HG03558 (cell line): Measurements from ENCODE around the gene CCNI2.
"Not testable (repeated sequence)": the region's sequence is repeated elsewhere in the genome, so short reads cannot be mapped to it uniquely, and the experiment has no call there.

Source experiments
- ATAC-seq: cut with Tn5 transposase; IDR thresholded peaks from one replicate; pipeline ENCODE4 v1.9.1; 2021; ENCODE audit warnings: moderate number of reproducible peaks; ENCODE audit not compliant: unreplicated experiment; ENCODE audit errors: extremely low read depth

The CCNI2 gene

DNA sequence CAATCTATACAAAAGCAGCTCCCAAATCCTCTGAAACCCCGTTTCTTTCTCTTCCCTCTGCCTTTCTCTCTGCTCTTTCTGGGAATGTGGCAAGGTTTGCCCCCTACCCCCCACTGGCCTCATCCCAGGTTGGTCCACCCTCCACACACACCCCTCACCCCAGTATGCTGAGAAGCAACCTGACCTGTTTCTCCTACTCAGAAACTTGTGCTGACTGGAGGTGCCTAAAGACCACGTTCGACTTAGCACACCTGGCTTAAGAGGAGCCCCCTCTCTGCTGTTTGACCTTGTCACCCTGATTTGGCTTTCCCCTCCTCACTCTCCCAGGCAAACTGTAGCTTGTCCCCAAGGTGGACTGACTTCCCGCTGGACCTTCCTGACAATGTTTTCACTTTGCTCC lies 30.9 kb downstream of the CCNI2 start:
- ATAC-seq = no peak

DNA sequence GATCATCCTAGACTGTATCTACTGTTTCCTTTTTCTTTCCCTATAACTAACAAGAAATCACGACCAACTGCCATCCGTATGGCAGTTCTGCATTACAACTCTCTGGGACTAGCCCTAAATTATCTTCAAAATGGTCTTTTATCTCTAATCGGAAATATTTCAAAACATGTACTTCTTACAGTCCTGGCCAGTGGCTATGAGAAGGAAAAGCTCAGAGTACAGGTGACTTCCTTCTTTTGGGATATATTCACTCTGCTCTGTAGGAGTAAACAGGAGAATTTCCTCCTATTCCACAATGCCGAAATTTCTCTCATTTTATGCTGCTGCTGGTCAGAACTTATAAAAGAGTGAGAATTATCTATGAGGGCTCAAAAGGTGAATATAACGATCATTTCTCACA lies 31.6 kb downstream of the CCNI2 start:
- no peak for ATAC-seq

DNA sequence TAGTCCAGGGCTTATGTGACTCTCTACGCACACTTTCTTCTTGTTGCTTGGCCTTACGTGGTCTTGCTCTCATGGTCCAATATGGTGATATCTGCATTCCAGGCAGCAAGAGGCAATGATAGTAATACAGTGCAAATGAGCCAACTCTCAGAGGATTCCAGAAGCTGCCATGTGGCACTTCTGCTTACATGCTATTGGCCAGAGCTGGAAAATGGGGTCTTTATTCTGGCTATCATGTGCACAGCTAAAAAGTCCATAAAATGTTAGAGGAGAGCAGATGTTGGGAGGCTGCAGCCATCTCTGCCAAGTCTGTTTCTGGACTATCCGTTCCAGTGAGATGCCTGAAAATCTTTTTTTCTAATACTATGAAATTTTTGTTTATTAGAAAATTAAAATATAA lies 32.7 kb downstream of the CCNI2 start:
- ATAC-seq = no peak

DNA sequence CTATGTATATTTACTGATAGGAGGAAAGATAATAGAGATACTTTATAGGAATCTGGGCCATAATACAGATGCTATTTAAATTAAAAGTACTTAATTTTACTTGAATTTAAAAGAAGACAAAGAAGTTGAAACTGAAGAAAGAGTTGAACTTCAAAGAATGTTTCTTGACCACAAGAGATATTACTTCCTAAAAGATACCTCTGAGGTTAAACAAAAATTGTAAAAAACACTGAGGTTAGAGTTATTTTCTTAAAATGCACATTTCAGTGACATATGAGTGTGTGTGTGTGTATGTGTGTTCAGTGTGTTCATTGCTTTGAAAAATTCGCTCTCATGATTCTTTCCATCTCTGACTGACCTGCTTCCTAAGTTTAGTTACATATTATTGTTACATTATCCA lies 33.4 kb downstream of the CCNI2 start:
- ATAC-seq = no peak

DNA sequence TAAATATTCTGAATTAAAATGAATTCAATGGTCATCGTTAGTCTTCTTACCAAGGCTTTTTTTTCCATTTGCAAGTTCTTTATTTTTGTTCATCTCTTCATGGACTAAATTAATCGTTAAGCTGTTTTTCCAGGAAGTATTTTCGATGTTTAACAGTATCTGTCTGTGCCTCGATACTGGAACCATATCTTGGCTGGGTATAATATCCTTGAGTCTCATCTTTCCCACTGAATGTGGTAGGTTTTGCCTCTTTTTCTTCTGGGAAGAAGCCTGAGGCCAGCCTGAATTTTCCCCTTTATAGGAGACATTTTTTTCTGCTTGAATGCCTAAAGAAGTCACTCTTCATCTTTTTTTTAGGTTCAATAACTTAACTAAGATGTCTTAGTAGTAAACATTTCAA lies 33.8 kb downstream of the CCNI2 start:
- ATAC-seq = no peak

DNA sequence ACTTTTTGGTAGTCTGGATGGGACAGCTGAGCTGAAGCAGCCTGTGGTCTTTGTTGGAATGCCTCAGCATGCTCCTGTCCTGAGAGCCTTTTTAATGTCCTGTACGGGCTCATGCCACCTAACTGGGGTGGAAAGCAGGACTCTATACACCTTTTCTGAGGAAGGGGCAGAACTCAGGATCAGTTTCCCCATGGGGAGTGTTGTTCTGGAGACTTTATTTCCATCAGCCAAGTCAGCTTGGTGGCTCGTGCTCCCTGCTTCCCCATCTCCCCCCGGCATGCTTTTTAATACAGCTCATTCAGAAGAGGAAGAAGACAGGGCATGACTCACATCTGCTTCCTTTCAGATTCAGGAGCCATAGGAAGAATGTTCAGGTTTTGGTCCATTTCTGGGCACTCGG lies 34.9 kb downstream of the CCNI2 start:
- ATAC-seq = no peak

DNA sequence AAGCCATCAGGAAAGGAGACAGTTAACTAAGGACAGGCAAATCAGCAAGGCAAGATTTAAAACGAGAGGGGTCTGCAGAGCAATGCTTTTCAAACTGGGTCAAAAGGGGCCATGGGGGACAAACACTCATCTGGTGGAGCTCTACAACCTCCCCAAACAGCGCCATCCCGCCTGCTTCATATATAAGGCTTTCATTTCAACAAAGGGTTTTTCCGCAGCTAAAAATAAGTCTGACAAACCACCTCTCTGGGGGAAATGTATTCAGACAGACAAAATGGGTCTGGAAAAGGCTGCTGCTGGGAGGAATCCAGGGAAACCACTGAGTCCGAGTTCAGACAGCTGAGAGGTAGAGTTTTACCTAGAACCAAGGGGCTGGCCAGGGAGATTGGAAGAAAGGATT lies 38.1 kb downstream of the CCNI2 start:
- no peak for ATAC-seq

DNA sequence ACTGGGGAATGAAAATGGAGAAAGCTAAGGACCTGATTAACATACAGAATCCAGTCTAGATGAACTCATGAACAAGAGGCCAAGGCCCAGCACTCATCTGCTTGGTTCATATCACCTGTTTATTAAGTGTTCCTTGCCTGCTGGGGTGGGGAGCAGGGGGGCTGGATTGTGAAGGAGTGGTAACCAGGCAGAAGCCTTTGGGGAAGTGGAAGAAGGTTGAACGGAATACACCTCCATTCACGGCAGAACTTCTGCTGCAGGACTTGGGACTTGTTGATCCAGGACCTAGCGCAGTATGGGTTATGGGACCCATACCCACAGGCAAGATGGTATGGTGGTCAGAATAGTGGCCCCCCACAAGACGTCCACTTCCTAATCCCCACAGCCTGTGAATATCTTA lies 38.6 kb downstream of the CCNI2 start:
- ATAC-seq = no peak

DNA sequence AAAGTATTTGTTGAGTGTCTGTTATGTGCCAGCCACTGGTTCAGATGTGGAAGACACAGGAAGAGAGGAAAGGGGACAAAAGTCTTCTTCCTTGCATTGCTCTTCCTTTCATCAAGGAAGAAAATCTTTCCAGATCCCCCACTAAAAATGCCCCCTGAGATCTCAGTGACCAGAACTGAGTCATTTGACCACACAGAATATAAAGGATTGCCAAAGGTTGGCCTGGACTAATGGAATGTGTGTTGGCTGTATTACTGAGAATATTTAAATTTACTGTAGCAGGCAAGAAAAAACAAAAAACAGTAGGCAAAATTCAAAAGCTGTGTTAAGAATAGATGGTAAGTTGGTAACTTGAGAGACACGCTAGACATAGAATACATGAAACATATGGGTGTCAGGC lies 39.9 kb downstream of the CCNI2 start:
- no peak for ATAC-seq

DNA sequence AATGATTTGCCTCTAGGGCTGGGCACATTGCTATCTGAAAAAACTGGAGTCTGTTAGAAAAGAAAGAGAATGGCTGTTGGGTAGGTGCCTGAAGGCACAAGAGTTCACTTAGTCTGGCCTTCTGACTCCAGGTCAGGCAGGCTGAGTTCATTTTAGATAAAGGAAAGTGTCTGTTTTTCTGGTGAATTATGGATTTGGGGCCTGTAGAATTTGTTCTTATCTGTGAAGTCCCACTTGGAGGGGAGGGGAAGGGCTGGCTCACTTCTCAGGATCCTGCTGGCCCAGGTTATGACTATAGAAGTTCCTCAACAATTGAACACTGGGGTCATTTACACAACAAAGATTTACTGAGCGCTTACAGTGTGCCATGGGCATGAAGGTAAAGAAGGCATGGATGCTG lies 41.3 kb downstream of the CCNI2 start:
- ATAC-seq = no peak

DNA sequence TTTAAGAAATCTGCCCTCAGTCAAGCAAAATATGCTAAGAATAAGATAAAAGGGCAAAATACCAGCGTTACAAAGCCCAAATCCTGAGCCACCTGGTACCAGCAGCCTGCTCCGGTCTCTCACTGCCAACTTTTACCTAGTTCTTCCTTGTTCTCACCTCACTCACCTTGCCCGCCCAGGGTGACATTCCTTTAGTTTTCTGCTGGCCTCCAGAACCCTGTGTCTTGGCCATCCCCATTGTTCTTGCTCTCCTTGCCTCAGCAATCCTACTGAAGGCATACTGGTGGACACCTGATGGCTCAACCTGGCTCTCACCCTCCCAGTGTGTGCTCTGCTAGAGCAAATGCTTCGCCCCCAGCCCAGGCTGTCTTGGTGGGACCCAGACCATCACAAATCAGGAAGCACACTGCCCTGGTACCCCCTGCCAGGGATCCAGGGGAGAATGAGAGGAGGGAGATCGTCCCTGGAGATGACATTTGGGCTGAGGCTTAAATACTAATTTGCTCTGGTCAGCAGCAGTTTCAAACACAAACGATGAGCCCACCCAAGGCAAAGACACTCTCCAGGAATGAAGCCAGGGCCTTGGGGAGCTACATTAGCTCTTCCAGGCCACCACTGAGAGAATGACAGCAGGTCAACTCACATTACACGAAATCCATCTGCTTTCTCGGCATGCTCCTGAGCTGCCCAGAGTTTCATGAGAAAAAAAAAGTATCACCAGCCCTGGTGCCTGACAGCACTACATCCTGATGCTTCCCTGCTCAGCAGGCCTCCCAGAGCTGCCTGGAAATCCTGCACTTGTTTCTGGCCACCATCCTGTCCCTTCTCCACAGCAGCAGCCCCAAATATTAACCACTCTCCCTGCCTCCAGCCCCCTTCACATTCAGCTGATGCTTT lies 42.0 kb downstream of the CCNI2 start:
- ATAC-seq = no peak

DNA sequence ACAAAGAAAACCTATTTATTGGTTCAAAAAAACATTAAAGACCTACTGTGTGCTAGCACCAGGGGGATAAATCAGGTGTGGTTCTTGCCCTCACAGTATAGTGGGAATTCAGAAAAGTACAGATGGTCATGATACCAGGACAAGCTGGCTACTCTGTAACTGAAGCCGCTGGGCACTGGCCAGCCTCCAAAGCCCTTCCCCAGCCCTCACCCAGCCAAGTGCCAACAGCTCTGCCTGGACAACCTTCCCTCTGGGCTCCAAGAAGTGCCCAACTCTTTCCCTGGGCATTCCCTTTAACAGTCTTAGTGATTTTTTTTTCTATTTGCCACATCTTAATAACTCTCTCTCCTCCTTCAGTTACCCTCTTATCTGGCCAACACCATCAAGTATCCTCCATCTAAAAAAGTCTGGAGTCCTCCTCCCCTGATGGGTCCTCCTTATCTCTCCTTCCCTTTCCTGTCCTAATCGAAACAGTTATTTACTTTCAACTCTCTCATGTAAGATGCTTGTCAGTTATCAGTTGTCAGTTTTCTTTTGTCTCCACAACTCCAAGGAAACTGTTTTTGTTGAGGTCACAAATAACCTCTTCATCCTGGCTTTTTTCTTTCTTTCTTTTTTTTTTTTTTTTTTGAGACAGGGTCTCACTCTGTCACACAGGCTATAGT lies 43.1 kb downstream of the CCNI2 start:
- no peak for ATAC-seq

DNA sequence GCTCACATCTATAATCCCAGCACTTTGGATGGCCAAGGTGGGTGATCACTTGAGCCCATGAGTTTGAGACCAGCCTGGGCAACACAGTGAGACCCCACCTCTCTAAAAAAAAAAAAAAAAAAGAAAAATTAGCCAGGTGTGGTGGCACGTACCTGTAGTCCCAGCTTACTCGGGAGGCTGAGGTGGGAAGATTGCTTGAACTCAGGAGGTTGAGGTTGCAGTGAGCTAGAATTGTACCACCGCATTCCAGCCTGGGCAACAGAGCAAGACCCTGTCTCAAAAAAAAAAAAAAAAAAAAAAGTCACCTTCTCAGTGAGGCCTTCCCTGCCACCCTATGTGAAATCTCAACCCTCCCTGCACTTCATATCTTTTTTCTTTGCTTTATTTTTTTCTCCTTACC lies 43.8 kb downstream of the CCNI2 start:
- ATAC-seq = no peak

DNA sequence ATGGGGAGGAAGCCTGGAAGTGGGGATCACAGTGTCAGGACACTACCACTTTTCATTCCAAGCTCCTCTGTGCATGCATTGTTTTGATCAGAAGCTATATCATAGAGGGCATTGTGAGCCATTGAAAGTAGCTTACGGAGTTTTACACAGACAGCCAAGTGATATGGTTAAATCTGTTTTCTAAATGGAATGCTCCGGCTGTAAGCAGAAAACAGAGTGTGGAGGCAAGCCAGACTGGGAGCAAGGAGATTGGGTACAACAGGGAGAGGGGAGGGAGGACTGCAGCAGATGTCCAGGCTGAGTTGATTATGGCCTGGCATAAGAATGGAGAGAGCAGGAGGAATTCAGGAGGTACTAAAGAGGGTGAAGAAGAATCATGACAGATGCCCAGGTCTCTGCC lies 50.4 kb downstream of the CCNI2 start:
- ATAC-seq = no peak

DNA sequence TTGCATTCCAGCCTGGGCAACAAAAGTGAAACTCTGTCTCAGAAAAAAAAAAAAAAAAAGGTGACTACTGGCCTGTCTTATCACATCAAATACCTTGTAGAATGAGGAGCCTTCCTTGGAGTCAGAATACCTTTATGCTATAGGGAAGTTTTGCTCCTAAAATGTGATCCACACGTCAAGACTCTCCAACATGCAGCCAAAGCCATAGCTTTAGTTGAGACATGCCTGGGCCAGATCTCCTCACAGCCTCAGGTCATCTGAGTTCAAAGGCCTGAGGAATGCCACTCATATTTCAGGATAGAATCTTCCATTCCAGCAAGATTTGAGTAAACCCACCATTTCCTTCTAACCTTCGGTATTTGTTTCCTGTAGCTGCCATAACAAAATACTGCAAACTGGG lies 52.2 kb downstream of the CCNI2 start:
- ATAC-seq = no peak

DNA sequence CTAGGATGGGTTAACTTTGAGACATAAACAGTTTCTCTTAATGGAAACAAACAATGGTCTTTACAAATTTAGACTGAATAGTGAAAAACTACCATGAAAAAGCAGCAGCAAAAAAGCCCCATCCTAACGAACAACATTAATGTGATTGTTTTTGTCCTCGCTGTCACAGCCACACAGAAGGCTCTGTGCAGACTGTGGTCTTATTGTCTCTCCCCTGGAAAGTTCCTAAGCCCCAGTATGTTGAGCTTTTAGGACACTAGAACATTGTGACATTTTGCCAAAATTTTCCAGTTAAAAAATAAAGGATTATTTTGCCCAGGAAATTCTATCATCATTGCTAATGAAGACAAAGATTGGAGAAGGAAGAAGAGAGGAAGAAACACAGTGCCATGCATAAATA lies 53.3 kb downstream of the CCNI2 start:
- ATAC-seq = no peak

DNA sequence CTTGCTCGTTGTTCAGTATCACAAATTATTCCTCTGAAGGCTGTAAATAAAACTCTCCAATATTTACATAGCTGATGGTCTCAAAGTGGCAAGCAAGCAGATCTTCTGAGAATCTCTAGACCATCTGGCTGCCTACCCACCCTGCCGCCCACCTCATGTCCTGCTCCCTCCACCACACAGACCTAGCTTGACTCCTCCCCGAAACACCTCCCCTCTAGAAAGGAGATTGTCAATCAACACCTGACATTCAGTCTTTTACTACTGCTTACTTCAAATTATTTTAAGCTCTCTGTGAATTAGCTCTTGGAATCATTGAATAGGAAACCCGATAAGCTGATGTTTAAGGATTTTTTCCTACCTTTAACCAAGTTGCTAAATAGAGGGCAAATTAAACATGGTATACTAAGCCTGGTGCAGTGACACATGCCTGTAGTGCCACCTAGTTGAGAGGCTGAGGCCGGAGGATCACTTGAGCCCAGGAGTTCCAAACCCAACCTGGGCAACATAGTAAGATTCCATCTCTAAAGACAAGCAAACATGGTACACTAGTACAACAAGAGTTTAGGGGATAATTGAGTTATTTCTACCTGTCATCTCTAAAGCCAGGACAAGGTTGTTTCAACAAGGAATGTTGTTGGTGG lies 54.9 kb downstream of the CCNI2 start:
- ATAC-seq = no peak

DNA sequence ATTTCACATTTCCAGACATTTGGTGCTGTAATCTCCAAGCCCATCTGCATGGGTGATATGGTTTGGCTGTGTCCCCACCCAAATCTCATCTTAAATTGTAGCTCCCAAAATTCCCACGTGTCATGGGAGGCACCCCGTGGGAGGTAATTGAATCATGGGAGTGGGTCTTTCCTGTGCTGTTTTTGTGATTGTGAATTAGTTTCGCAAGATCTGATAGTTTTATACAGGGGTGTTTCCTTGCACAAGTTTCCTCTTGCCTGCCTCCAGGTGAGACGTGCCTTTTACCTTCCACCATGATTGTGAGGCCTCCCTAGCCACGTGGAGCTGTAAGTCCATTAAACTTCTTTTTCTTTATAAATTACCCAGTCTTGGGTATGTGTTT lies 55.5 kb downstream of the CCNI2 start:
- ATAC-seq = not testable (repeated sequence)
